AG08395 (cell line): ENCODE measurements around the gene GPX4.
A peak's percentile ranks its signal among the peaks of the same experiment; 100 is the strongest.

ENCODE experiments used
- DNase-seq: peaks from one replicate; pipeline ENCODE4 v3.0.0; 2012; ENCODE audit warnings: mixed read lengths, low spot score

Gene GPX4

GRCh38 chr19:1084024-1084868 lies 19.5 kb upstream of the GPX4 start:
- DNase-seq, result no peak

GRCh38 chr19:1085053-1085658 lies 18.6 kb upstream of the GPX4 start:
- DNase-seq, result no peak

- DNase-seq, result no peak
These were observed 17.9 kb upstream of the GPX4 start for GRCh38 chr19:1085676-1086442.

- DNase-seq, result no peak
These were observed 17.2 kb upstream of the GPX4 start for GRCh38 chr19:1086613-1087012.

GRCh38 chr19:1087813-1088415 lies 15.9 kb upstream of the GPX4 start:
- no peak for DNase-seq

- DNase-seq, result no peak
These were observed 15.3 kb upstream of the GPX4 start for GRCh38 chr19:1088416-1089010.

GRCh38 chr19:1089126-1089771 lies 14.5 kb upstream of the GPX4 start:
- DNase-seq, result no peak

GRCh38 chr19:1089891-1090290 lies 13.9 kb upstream of the GPX4 start:
- no peak for DNase-seq

- no peak for DNase-seq
These were observed 12.9 kb upstream of the GPX4 start for GRCh38 chr19:1090731-1091543.

GRCh38 chr19:1091544-1092175 lies 12.1 kb upstream of the GPX4 start:
- DNase-seq, result no peak

GRCh38 chr19:1093330-1093729 lies 10.5 kb upstream of the GPX4 start:
- no peak for DNase-seq

GRCh38 chr19:1093811-1094553 lies 9.8 kb upstream of the GPX4 start:
- DNase-seq, result no peak

- no peak for DNase-seq
These were observed 9.2 kb upstream of the GPX4 start for GRCh38 chr19:1094655-1094977.

- peak; percentile 99 for DNase-seq
These were observed 8.7 kb upstream of the GPX4 start, which contains the start of gene POLR2E for GRCh38 chr19:1094978-1095701. Gene POLR2E (minus strand): TSS chr19:1095375. CDS start chr19:1095315, 60 bp downstream.

- no peak for DNase-seq
These were observed 6.0 kb upstream of the GPX4 start for GRCh38 chr19:1097810-1098176.

GRCh38 chr19:1098177-1099051 lies 5.4 kb upstream of the GPX4 start:
- no peak for DNase-seq

- DNase-seq, result no peak
These were observed 2.5 kb upstream of the GPX4 start for GRCh38 chr19:1101337-1101698.
